PC-3 (cell line): Measurements from ENCODE around the gene IRF3.

Source experiments
- CTCF ChIP-seq: fragments of 300-600 bp; sonication (generic); conservative IDR thresholded peaks from 2 replicates; pipeline ENCODE4 v1.5.1; 2017; ENCODE audit warnings: antibody characterized with exemption, low read depth, mild to moderate bottlenecking, low read length
- EZH2phosphoT487 ChIP-seq: fragments of 300-600 bp; sonication (generic); IDR thresholded peaks from 2 replicates; pipeline ENCODE4 v1.6.1; 2018; ENCODE audit warnings: mild to moderate bottlenecking, antibody characterized with exemption, low read length, borderline replicate concordance

DNA sequence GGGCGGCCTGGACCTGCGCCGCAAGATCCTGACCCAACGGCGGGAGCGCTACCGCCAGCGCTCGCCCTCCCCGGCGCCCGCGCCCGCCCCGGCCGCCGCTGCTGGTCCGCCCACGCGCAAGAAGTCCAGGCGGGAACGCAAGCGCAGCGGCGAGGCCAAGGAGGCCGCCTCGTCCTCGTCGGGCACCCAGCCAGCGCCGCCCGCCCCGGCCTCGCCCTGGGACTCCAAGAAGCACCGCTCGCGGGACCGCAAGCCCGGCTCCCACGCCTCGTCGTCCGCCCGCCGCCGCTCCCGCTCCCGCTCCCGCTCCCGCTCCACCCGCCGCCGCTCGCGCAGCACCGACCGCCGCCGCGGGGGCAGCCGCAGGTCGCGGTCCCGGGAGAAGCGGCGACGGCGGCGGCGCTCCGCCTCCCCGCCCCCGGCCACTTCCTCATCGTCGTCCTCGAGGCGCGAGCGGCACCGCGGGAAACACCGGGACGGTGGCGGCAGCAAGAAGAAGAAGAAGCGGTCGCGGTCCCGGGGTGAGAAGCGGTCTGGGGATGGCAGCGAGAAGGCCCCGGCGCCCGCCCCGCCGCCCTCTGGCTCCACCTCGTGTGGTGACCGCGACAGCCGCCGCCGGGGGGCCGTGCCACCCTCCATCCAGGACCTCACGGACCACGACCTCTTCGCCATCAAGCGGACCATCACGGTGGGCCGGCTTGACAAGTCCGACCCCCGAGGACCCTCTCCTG is 13.7 kb downstream of the IRF3 start:
- TF ChIP-seq CTCF (no peak), EZH2phosphoT487 (no peak)
